ENCODE measurements around the gene RERE. TPM values are rescaled to one million over a fixed set of nuclear protein-coding genes. Genes with fewer than 3 reads are reported as not detected.
A peak's percentile ranks its signal among the peaks of the same experiment; 100 is the strongest.

Gene RERE
- total RNA-seq, 1 experiment from 2014 or later = 73.4 TPM

DNA sequence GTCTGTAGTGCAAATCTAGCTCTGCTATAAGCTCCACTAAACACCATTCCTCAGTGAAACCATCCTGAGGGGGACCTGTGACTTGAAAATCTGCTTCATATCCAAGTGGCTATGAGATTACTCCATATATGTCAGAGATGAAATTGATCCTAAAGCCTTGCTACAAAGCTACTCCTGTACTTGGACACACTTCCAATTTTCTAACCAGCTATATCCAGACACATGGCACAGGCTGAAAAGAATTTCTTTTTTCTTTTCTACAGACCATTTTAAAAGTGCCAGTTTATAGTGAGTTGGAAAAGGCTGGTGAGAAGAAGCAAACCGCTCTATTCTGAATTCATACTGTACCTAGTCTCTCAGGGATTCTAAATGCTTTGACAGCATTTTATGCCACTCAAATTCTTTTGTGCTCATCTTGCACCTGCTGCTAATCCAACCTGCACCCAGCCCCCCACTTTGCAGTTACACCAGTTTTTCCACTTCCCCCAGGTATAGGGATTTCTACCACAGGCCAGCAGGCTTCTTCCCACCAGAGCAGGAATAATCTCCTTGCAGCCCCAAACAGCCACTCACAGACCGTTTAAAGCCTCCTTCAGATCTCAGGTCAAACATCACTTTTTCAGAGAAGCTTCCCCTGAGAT lies 112.5 kb downstream of the RERE start:
- peak in 1 of 2 experiments; percentile 45 for DNase-seq
- H3K36me3 ChIP-seq (ENCODE audit: low read depth) = no peaks in the 10 kb centered on the region
- H3K9me2 ChIP-seq (ENCODE audit: insufficient read depth) = no peaks in the 10 kb centered on the region
- intact Hi-C loops (cut with micrococcal nuclease; ENCODE audit: unreplicated experiment) = no loop called here
- H3F3A ChIP-seq (ENCODE audit: insufficient read depth, low read depth) = peaks cover 18% of the 10 kb centered on the region
- ChIA-PET POLR2A (ENCODE audit: unreplicated experiment) (no interaction called here), CTCF (interaction anchor here (0.9 kb wide), 1 partner anchor 136 kb away, joined by 3 read pairs; no protein-coding TSS in a partner anchor)
- no peak overlapping the region for H2AFZ ChIP-seq
- H4K20me1 ChIP-seq (ENCODE audit: insufficient read depth) = no peaks in the 10 kb centered on the region
- H3K4me2 ChIP-seq = peak overlapping the region; percentile 62
- no peaks in the 10 kb centered on the region for H3K27me3 ChIP-seq (ENCODE audit: insufficient read depth, low read depth)
- peaks cover 35% of the 10 kb centered on the region for H3K79me2 ChIP-seq (ENCODE audit: low read depth)
- 0 out of 2 replicates have a peak overlapping the region, but pooled peaks have one; percentile 21 for H3K4me3 ChIP-seq
- TF ChIP-seq, protein P1, sequence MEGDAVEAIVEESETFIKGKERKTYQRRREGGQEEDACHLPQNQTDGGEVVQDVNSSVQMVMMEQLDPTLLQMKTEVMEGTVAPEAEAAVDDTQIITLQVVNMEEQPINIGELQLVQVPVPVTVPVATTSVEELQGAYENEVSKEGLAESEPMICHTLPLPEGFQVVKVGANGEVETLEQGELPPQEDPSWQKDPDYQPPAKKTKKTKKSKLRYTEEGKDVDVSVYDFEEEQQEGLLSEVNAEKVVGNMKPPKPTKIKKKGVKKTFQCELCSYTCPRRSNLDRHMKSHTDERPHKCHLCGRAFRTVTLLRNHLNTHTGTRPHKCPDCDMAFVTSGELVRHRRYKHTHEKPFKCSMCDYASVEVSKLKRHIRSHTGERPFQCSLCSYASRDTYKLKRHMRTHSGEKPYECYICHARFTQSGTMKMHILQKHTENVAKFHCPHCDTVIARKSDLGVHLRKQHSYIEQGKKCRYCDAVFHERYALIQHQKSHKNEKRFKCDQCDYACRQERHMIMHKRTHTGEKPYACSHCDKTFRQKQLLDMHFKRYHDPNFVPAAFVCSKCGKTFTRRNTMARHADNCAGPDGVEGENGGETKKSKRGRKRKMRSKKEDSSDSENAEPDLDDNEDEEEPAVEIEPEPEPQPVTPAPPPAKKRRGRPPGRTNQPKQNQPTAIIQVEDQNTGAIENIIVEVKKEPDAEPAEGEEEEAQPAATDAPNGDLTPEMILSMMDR (conservative IDR thresholded peaks at IDR 0.05) = no peak
- TF ChIP-seq EZH2 (IDR thresholded peaks at IDR 0.05; ENCODE audit: low read depth) = no peak
- peaks cover 31% of the 10 kb centered on the region for H3K4me1 ChIP-seq (replicated peaks; ENCODE audit: insufficient read depth)
- H3K9me3 ChIP-seq (ENCODE audit: insufficient read depth, low read depth) = no peaks in the 10 kb centered on the region
- no peak overlapping the region for H3K27ac ChIP-seq
- no TSS peak for BruUV-seq (replicated peaks)

DNA sequence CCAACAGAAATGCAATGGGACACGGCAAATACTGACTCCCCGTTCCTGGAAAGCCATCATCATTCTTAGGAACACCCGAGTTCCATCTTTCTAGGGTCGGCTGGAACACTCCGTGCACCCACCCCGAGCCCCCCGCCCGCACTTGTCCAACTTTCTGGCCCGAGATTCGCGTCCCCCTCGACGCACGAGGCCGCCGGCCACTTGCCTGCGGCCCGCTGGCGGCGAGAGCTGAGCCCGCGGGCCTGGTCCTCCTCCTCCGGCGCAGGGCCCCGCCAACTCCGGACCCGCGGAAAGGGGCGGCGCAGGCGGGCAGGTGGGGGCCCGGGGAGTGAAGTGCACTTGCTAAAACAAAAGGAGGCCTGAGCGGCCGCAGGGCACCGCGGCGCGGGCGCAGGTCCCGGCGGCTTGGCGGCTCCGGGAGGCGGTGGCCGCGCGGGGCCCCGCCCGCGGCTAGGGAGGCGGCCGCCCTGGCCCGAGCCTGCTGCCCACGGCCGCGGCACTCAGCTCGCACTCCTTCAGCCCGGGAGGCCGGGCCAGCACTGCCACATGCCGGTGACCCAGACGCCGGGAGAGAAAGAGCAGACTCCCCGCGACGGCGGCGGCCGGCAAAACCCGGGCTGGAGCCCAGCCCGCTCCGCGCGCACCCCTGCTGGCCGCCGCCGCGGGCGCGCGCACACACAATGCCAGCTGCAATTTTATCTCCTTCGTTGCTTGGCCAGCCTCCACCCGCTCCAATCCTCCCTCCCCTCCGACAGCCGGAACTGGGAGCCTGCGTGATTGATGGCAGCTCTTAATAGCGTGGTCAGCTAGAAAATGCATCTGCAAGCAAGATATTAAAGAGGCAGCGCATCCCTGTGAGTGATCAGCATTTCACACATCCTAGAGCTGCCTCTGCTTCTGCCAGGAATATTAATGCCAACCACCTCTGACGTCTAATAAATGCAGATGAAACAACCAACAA lies 114.3 kb downstream of the RERE start:
- ChIA-PET CTCF (interaction anchor here (0.5 to 1.7 kb wide), 6 partner anchors 113 to 685 kb away, joined by 3 to 7 read pairs (median 4); no protein-coding TSS in a partner anchor), POLR2A (ENCODE audit: unreplicated experiment) (interaction anchor here (0.5 to 0.7 kb wide), 6 partner anchors 9 to 729 kb away, joined by 3 to 10 read pairs (median 3); no protein-coding TSS in a partner anchor)
- 0 out of 2 replicates have a peak, but pooled peaks cover 4% of the 10 kb centered on the region for H4K20me1 ChIP-seq (ENCODE audit: insufficient read depth)
- intact Hi-C loops (cut with micrococcal nuclease; ENCODE audit: unreplicated experiment) = loop anchor here (1.0 to 2.0 kb wide), 3 partner anchors 86 to 280 kb away; no protein-coding TSS in a partner anchor
- peak overlapping the region; percentile 95 for H3K4me2 ChIP-seq
- no peaks in the 10 kb centered on the region for H3K9me3 ChIP-seq (ENCODE audit: insufficient read depth, low read depth)
- no peak for TF ChIP-seq EZH2 (IDR thresholded peaks at IDR 0.05; ENCODE audit: low read depth)
- TF ChIP-seq, protein P1 (conservative IDR thresholded peaks at IDR 0.05) = no peak
- 0 out of 2 replicates have a peak overlapping the region, but pooled peaks have one; percentile 64 for H2AFZ ChIP-seq
- H3K36me3 ChIP-seq (ENCODE audit: low read depth) = no peaks in the 10 kb centered on the region
- H3K4me1 ChIP-seq (replicated peaks; ENCODE audit: insufficient read depth) = peaks cover 50% of the 10 kb centered on the region
- peak overlapping the region; percentile 79 for H3K27ac ChIP-seq
- no TSS peak for BruUV-seq (replicated peaks)
- peak; percentile 80 to 93 for DNase-seq
- H3K9me2 ChIP-seq (ENCODE audit: insufficient read depth) = no peaks in the 10 kb centered on the region
- H3K4me3 ChIP-seq = peak overlapping the region; percentile 65
- H3K79me2 ChIP-seq (ENCODE audit: low read depth) = peaks cover 46% of the 10 kb centered on the region
- H3F3A ChIP-seq (ENCODE audit: insufficient read depth, low read depth) = peaks cover 18% of the 10 kb centered on the region
- no peaks in the 10 kb centered on the region for H3K27me3 ChIP-seq (ENCODE audit: insufficient read depth, low read depth)

DNA sequence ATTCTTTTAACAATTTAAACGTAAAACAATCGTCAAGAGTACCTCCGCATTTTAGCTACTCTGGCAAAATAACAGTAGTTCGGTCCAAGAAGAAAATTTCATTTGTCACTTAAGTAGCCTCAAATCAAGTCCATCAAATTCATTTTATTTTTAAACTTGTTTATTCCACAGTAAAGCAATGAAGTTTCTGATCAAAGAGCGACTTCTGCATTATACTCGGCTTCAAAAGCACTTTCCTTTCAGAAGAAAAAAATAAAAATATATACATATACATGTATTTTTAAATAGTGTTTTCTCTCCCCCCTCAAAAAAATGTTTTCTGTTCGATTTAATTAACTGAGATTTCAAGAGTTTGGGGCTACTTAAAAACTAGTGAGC lies 115.0 kb downstream of the RERE start:
- H3K4me3 ChIP-seq = peak overlapping the region; percentile 65
- intact Hi-C loops (cut with micrococcal nuclease; ENCODE audit: unreplicated experiment) = loop anchor here (1.0 to 2.0 kb wide), 2 partner anchors 141 to 280 kb away; no protein-coding TSS in a partner anchor
- no peaks in the 10 kb centered on the region for H3K27me3 ChIP-seq (ENCODE audit: insufficient read depth, low read depth)
- ChIA-PET POLR2A (ENCODE audit: unreplicated experiment) (no interaction called here), CTCF (no interaction called here)
- peaks cover 18% of the 10 kb centered on the region for H3F3A ChIP-seq (ENCODE audit: insufficient read depth, low read depth)
- H3K9me2 ChIP-seq (ENCODE audit: insufficient read depth) = no peaks in the 10 kb centered on the region
- H3K27ac ChIP-seq = peak overlapping the region; percentile 79
- no peak for DNase-seq
- H4K20me1 ChIP-seq (ENCODE audit: insufficient read depth) = 0 out of 2 replicates have a peak, but pooled peaks cover 4% of the 10 kb centered on the region
- H3K79me2 ChIP-seq (ENCODE audit: low read depth) = peaks cover 52% of the 10 kb centered on the region
- peak overlapping the region; percentile 95 for H3K4me2 ChIP-seq
- TF ChIP-seq, protein P1 (conservative IDR thresholded peaks at IDR 0.05) = no peak
- no peak for TF ChIP-seq EZH2 (IDR thresholded peaks at IDR 0.05; ENCODE audit: low read depth)
- no peak overlapping the region for H2AFZ ChIP-seq
- BruUV-seq (replicated peaks) = no TSS peak
- no peaks in the 10 kb centered on the region for H3K9me3 ChIP-seq (ENCODE audit: insufficient read depth, low read depth)
- no peaks in the 10 kb centered on the region for H3K36me3 ChIP-seq (ENCODE audit: low read depth)
- peaks cover 51% of the 10 kb centered on the region for H3K4me1 ChIP-seq (replicated peaks; ENCODE audit: insufficient read depth)

Data from PC-9 (cell line).